ENCODE data around the gene DUSP18. TPM values are rescaled to one million over a fixed set of nuclear protein-coding genes. Genes with fewer than 3 reads are reported as not detected.
A peak's percentile ranks its signal among the peaks of the same experiment; 100 is the strongest.
"Not testable (repeated sequence)": the region's sequence is repeated elsewhere in the genome, so short reads cannot be mapped to it uniquely, and the experiment has no call there.

Gene DUSP18
- total RNA-seq, 1 donor from 2014 or later: 21.4 TPM

GRCh38 chr22:30680991-30681770 is 13.5 kb upstream of the DUSP18 start:
- TF ChIP-seq, protein P1, sequence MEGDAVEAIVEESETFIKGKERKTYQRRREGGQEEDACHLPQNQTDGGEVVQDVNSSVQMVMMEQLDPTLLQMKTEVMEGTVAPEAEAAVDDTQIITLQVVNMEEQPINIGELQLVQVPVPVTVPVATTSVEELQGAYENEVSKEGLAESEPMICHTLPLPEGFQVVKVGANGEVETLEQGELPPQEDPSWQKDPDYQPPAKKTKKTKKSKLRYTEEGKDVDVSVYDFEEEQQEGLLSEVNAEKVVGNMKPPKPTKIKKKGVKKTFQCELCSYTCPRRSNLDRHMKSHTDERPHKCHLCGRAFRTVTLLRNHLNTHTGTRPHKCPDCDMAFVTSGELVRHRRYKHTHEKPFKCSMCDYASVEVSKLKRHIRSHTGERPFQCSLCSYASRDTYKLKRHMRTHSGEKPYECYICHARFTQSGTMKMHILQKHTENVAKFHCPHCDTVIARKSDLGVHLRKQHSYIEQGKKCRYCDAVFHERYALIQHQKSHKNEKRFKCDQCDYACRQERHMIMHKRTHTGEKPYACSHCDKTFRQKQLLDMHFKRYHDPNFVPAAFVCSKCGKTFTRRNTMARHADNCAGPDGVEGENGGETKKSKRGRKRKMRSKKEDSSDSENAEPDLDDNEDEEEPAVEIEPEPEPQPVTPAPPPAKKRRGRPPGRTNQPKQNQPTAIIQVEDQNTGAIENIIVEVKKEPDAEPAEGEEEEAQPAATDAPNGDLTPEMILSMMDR (IDR thresholded peaks at IDR 0.05; ENCODE audit: unreplicated experiment): no peak
- no peaks in the 10 kb centered on the region for H3K9me3 Mint-ChIP-seq (ENCODE audit: unreplicated experiment)
- no peak overlapping the region for H3K4me3 Mint-ChIP-seq (ENCODE audit: unreplicated experiment)
- H3K27ac Mint-ChIP-seq (ENCODE audit: unreplicated experiment): no peak overlapping the region
- peaks cover 12% of the 10 kb centered on the region for H3K4me1 Mint-ChIP-seq (ENCODE audit: unreplicated experiment)
- no peaks in the 10 kb centered on the region for H3K36me3 Mint-ChIP-seq (ENCODE audit: low read depth, unreplicated experiment)
- DNase-seq (ENCODE audit: low spot score): no peak
- no peaks in the 10 kb centered on the region for H3K27me3 Mint-ChIP-seq (ENCODE audit: unreplicated experiment)

- not testable (repeated sequence) for H3K27ac Mint-ChIP-seq (ENCODE audit: unreplicated experiment); DNase-seq (ENCODE audit: low spot score); H3K36me3 Mint-ChIP-seq (ENCODE audit: low read depth, unreplicated experiment); H3K27me3 Mint-ChIP-seq (ENCODE audit: unreplicated experiment); H3K4me3 Mint-ChIP-seq (ENCODE audit: unreplicated experiment); H3K9me3 Mint-ChIP-seq (ENCODE audit: unreplicated experiment)
- H3K4me1 Mint-ChIP-seq (ENCODE audit: unreplicated experiment): peaks cover 16% of the 10 kb centered on the region
These were observed 12.4 kb upstream of the DUSP18 start for GRCh38 chr22:30679895-30680690.

DNA sequence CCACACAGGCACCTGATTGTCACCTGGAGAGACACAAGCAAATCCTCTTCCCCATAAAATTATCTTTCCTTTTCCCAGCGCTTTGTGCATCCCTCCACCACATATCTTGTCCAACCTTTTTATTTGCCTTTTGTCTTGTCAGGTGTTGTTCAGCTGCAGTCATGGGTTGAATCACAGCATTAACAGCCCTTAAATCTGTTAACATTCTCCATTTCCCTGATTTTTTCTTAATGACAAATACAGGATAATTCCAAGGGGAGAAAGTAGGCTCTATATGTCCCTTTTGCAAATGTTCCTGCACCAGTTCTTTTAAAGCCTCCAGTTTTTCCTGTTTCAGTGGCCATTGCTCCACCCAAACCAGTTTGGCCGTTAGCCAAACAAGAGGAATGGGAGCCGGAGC is 8.9 kb upstream of the DUSP18 start:
- H3K4me3 Mint-ChIP-seq (ENCODE audit: unreplicated experiment); H3K9me3 Mint-ChIP-seq (ENCODE audit: unreplicated experiment): not testable (repeated sequence)

GRCh38 chr22:30675436-30675835 is 7.8 kb upstream of the DUSP18 start:
- Mint-ChIP-seq H3K27ac (ENCODE audit: unreplicated experiment) (peak overlapping the region; percentile 26), H3K27me3 (ENCODE audit: unreplicated experiment) (peaks cover 3% of the 10 kb centered on the region), H3K36me3 (ENCODE audit: low read depth, unreplicated experiment) (no peaks in the 10 kb centered on the region), H3K4me3 (ENCODE audit: unreplicated experiment) (peak overlapping the region; percentile 38), H3K4me1 (ENCODE audit: unreplicated experiment) (peaks cover 12% of the 10 kb centered on the region), H3K9me3 (ENCODE audit: unreplicated experiment) (no peaks in the 10 kb centered on the region)
- TF ChIP-seq, protein P1 (IDR thresholded peaks at IDR 0.05; ENCODE audit: unreplicated experiment): no peak
- no peak for DNase-seq (ENCODE audit: low spot score)

More for the DNA sequence above, 8.9 kb upstream of the DUSP18 start:
- not testable (repeated sequence) for H3K36me3 Mint-ChIP-seq (ENCODE audit: low read depth, unreplicated experiment); H3K27ac Mint-ChIP-seq (ENCODE audit: unreplicated experiment); DNase-seq (ENCODE audit: low spot score); H3K27me3 Mint-ChIP-seq (ENCODE audit: unreplicated experiment)
- peaks cover 16% of the 10 kb centered on the region for H3K4me1 Mint-ChIP-seq (ENCODE audit: unreplicated experiment)

DNA sequence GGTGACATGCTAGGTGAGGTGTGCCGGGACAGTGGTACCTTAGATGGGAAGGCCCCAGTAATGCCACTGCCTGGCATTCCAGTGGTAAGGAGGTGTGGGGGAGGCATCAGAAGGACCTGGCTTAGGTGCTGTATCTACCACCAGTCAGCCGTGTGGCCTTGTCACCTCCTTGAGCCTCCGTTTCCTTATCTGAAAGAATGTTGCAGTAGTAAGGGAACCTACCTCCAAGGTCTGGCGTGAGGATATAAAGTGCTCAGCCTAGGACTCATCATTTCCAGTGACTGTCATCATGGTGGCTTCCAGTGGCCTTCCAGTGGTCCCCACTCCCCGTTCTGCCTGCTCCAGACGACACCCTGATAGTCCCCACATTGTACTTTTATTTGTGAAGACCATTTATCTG is 6.8 kb upstream of the DUSP18 start:
- DNase-seq (ENCODE audit: low spot score): no peak
- TF ChIP-seq, protein P1 (IDR thresholded peaks at IDR 0.05; ENCODE audit: unreplicated experiment): no peak
- Mint-ChIP-seq H3K27ac (ENCODE audit: unreplicated experiment) (no peak overlapping the region), H3K27me3 (ENCODE audit: unreplicated experiment) (peaks cover 3% of the 10 kb centered on the region), H3K4me3 (ENCODE audit: unreplicated experiment) (no peak overlapping the region), H3K36me3 (ENCODE audit: low read depth, unreplicated experiment) (no peaks in the 10 kb centered on the region), H3K9me3 (ENCODE audit: unreplicated experiment) (no peaks in the 10 kb centered on the region), H3K4me1 (ENCODE audit: unreplicated experiment) (peaks cover 10% of the 10 kb centered on the region)

DNA sequence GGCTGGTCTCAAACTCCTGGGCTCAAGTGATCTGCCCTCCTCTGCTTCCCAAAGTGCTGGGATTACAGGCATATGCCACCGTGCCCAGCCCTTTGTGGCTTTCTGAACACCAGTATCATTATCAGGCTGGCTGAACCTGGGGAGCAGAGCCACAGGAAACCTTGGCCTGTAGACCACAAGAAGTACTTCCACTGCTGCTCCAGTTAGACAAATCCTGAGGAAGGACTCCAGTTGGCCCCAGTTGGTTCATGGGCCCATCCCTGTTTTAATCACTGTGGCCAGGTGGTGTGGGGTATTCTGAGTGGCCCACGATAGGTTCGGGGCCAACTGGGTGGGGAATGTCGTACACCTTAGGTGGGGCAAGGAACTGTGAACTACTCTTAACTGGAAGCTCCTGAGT is 5.5 kb upstream of the DUSP18 start:
- Mint-ChIP-seq H3K4me3 (ENCODE audit: unreplicated experiment) (no peak overlapping the region), H3K9me3 (ENCODE audit: unreplicated experiment) (no peaks in the 10 kb centered on the region), H3K4me1 (ENCODE audit: unreplicated experiment) (peaks cover 9% of the 10 kb centered on the region), H3K27me3 (ENCODE audit: unreplicated experiment) (peaks cover 3% of the 10 kb centered on the region), H3K27ac (ENCODE audit: unreplicated experiment) (no peak overlapping the region), H3K36me3 (ENCODE audit: low read depth, unreplicated experiment) (peaks cover 4% of the 10 kb centered on the region)
- TF ChIP-seq, protein P1 (IDR thresholded peaks at IDR 0.05; ENCODE audit: unreplicated experiment): no peak
- DNase-seq (ENCODE audit: low spot score): no peak
